CD4-positive, CD25-positive, alpha-beta regulatory T cell (primary cell): ENCODE data around the gene IFNA17. TPM values are rescaled to one million over a fixed set of nuclear protein-coding genes. Genes with fewer than 3 reads are reported as not detected.
A peak's percentile ranks its signal among the peaks of the same experiment; 100 is the strongest.
"Not testable (repeated sequence)": the region's sequence is repeated elsewhere in the genome, so short reads cannot be mapped to it uniquely, and the experiment has no call there.

Source experiments
- ATAC-seq, 2 donors: fragments of 150-1000 bp; cut with Tn5 transposase; one replicate each; pipeline ENCODE4 v1.10.0; 2021; ENCODE audit warnings: low read depth in 2 of 2, moderate number of reproducible peaks in 2 of 2, moderate library complexity in 1 of 2
- DNase-seq, 3 donors: peaks; one replicate each; pipeline versions ENCODE4 v3.0.0 to v3.0.0-alpha.2; 2012 to 2022; ENCODE audit warnings: mixed read lengths in 1 of 3
- H3K27ac ChIP-seq: one replicate; pipeline ENCODE4 v1.7.0; 2013; ENCODE audit warnings: mild to moderate bottlenecking, low read length; ENCODE audit not compliant: insufficient read depth, poor library complexity, severe bottlenecking
- H3K27me3 ChIP-seq: one replicate; pipeline ENCODE4 v1.7.0; 2013; ENCODE audit warnings: low read length; ENCODE audit not compliant: control insufficient read depth, insufficient read depth
- H3K36me3 ChIP-seq: one replicate; pipeline ENCODE4 v1.7.0; 2013; ENCODE audit warnings: mild to moderate bottlenecking, low read length, moderate library complexity; ENCODE audit not compliant: control insufficient read depth, insufficient read depth
- H3K4me1 ChIP-seq: 2 replicates; pipeline ENCODE4 v1.7.0; 2013; ENCODE audit warnings: mild to moderate bottlenecking, low read length; ENCODE audit not compliant: insufficient read depth, control insufficient read depth, poor library complexity, severe bottlenecking
- H3K4me3 ChIP-seq: one replicate; pipeline ENCODE4 v1.7.0; 2013; ENCODE audit warnings: low read depth, mild to moderate bottlenecking, low read length, moderate library complexity
- H3K9me3 ChIP-seq, 2 experiments: 1 replicate in 1 of 2; 2 replicates in 1 of 2; pipeline ENCODE4 v1.7.0; 2013; ENCODE audit warnings: low read length in 2 of 2, mild to moderate bottlenecking in 1 of 2, moderate library complexity in 1 of 2; ENCODE audit not compliant: control insufficient read depth in 2 of 2
- H3K27ac Mint-ChIP-seq, 3 donors: one replicate each; pipeline ENCODE4 v1.8.0; 2020 to 2022; ENCODE audit warnings: mild to moderate bottlenecking in 3 of 3, mixed read lengths in 3 of 3, moderate library complexity in 2 of 3
- H3K27me3 Mint-ChIP-seq: one replicate; pipeline ENCODE4 v1.8.0; 2022; ENCODE audit warnings: mild to moderate bottlenecking, mixed read lengths
- H3K36me3 Mint-ChIP-seq: one replicate; pipeline ENCODE4 v1.8.0; 2020; ENCODE audit warnings: mixed read lengths
- H3K4me1 Mint-ChIP-seq, 4 donors: one replicate each; pipeline ENCODE4 v1.8.0; 2020 to 2022; ENCODE audit warnings: mixed read lengths in 4 of 4, mild to moderate bottlenecking in 1 of 4
- H3K4me3 Mint-ChIP-seq, 4 donors: one replicate each; pipeline ENCODE4 v1.8.0; 2020 to 2022; ENCODE audit warnings: mild to moderate bottlenecking in 4 of 4, mixed read lengths in 4 of 4, moderate library complexity in 3 of 4
- H3K9me3 Mint-ChIP-seq, 7 donors: one replicate each; pipeline ENCODE4 v1.8.0; 2020 to 2022; ENCODE audit warnings: mixed read lengths in 7 of 7, mild to moderate bottlenecking in 3 of 7, moderate library complexity in 2 of 7
- polyA plus RNA-seq, 4 donors: library from polyadenylated mRNA; unstranded; fragments of 300-500 nt; fragmentation: Illumina TruSeq; gene quantifications; one replicate each; pipeline ENCODE4 v1.2.3, GENCODE V29; 2021
- total RNA-seq: library from RNA; stranded (reverse); gene quantifications from one replicate; pipeline ENCODE4 v1.2.3, GENCODE V29; 2022

IFNA17 gene
- total and polyA plus RNA-seq, 5 donors from 2014 or later, result not detected

DNA sequence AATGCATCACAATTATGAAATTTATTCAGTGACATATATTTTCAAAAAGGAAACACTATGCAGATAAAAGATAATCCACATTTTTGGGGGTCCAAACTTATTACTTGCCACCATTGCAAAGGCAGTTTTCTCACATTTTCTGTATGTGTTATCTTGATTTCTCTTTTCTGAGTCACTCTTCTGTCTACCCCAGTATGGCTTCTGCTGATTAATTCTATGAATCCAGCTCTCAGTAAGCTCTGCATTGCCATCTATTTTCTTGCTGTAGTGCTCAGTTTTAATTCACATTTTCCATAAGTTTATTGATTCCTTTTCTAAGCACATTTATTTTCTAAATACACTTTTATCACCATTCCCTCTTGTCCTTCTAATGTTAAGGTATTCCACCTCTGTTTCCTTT is 22.8 kb downstream of the IFNA17 start:
- Mint-ChIP-seq H3K27me3 (peaks cover 24% of the 10 kb centered on the region), H3K27ac (no peak overlapping the region), H3K36me3 (no peaks in the 10 kb centered on the region), H3K9me3 (peaks cover 0 to 3% (median 0%) of the 10 kb centered on the region in 7 donors), H3K4me1 (no peaks in the 10 kb centered on the region), H3K4me3 (no peak overlapping the region)
- H3K27ac ChIP-seq, result no peak overlapping the region
- H3K4me3 ChIP-seq, result no peak overlapping the region
- no peaks in the 10 kb centered on the region for H3K9me3 ChIP-seq
- H3K4me1 ChIP-seq, result no peaks in the 10 kb centered on the region
- H3K27me3 ChIP-seq, result peaks cover 2% of the 10 kb centered on the region
- no peak for DNase-seq
- H3K36me3 ChIP-seq, result no peaks in the 10 kb centered on the region
- ATAC-seq, result no peak

DNA sequence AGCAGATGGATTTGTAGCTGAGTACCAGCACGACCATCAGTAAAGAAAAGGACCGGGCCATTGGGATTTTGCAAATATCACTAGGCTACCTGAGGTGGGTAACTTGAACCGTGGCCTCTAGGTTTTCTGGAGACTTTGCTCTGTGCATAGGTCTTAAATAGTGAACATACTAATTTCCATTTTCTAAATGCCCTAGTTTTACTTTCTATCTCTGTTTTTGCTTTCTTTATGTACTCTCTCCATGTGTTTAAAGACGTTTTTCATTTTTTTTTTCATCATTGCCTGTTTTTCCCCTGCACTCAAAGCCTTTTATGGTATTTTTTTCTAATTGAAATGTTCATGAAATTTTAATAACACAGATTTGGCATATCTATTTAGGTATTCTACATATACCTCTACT is 25.9 kb downstream of the IFNA17 start, which contains the start of gene IFNA7:
IFNA7 (minus strand) TSS at position 101 of the 400 bp plus-strand sequence; CDS start at position 61, 40 bp downstream.
- H3K9me3 ChIP-seq, H3K36me3 ChIP-seq, H3K27me3 ChIP-seq, DNase-seq, H3K4me3 ChIP-seq, H3K27ac Mint-ChIP-seq, H3K4me1 Mint-ChIP-seq, H3K36me3 Mint-ChIP-seq, H3K4me1 ChIP-seq, H3K27ac ChIP-seq, H3K4me3 Mint-ChIP-seq, H3K9me3 Mint-ChIP-seq, ATAC-seq: not testable (repeated sequence)
- peaks cover 23% of the 10 kb centered on the region for H3K27me3 Mint-ChIP-seq

DNA sequence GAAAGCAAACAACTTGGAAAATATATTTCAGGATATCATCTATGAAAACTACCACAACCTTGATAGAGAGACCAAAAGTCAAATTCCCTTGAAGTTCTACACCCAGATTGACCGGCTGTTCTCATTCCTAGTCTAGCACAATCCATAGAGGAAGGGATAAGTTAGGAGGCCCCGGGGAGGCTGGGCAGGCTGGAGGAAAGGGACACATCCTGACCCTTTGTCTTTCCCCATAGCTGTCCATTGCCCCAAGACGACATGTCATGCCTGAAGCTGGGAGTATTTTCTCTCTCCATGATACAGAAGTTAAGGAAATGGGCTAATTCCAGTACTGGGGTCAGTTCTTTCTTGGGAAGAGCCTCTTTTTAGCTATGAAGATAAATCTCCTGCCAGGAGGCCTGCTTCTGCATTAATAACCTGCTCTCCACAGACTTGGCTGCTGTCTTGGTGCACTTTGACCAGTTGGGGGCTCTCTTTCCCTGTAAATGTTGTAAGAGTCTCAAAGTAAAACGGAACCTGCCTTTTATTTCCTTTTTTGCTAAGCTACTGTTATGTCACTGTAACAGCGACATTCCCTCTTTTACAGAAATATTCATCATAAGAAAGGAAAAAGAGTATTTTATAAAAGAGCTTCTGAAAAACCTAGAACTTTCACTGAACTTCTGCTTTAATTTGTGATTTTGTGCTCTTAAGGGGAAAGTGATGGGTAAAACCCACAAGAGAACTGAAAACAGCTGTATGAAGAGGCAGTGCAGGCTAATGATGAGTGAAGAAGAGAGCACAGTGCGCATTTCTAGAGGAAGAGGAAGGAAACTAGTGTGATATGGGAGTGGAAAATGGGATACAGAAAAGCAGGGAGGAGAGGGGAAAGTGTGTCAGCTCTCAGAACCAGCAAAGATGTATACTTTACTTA is 32.9 kb downstream of the IFNA17 start:
- H3K27me3 Mint-ChIP-seq, H3K4me3 ChIP-seq, H3K27me3 ChIP-seq, H3K9me3 ChIP-seq, H3K36me3 Mint-ChIP-seq, H3K9me3 Mint-ChIP-seq, H3K4me1 ChIP-seq, H3K4me1 Mint-ChIP-seq, H3K27ac ChIP-seq, H3K36me3 ChIP-seq: not testable (repeated sequence)
- DNase-seq (peak; percentile 4 to 39 (median 38)), ATAC-seq (peak; percentile 71 to 73)
- peak overlapping the region in 2 of 3 donors; percentile 15 to 39 for H3K27ac Mint-ChIP-seq
- peak overlapping the region in 3 of 4 donors; percentile 5 to 72 (median 27) for H3K4me3 Mint-ChIP-seq

DNA sequence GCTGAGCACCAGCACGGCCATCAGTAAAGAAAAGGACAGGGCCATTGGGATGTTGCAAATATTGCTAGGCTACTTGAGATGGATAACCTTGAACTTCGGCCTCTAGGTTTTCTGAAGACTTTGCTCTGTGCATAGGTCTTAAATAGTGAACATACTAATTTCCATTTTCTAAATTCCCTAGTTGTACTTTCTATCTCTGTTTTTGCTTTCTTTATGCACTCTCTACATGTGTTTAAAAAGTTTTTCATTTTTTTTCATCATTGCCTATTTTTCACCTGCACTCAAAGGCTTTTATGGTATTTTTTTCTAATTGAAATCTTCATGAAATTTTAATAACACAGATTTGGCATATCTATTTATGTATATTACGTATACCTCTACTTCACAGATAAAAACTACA is 40.5 kb downstream of the IFNA17 start, which contains the start of gene IFNA4:
IFNA4 (minus strand) TSS at position 101 of the 400 bp plus-strand sequence; CDS start at position 45, 56 bp downstream.
- H3K27ac Mint-ChIP-seq, H3K4me1 Mint-ChIP-seq, H3K9me3 Mint-ChIP-seq, ATAC-seq, H3K4me3 ChIP-seq, H3K36me3 Mint-ChIP-seq, H3K4me3 Mint-ChIP-seq, H3K36me3 ChIP-seq, H3K4me1 ChIP-seq, H3K27ac ChIP-seq, DNase-seq, H3K9me3 ChIP-seq, H3K27me3 ChIP-seq: not testable (repeated sequence)
- peaks cover 14% of the 10 kb centered on the region for H3K27me3 Mint-ChIP-seq

DNA sequence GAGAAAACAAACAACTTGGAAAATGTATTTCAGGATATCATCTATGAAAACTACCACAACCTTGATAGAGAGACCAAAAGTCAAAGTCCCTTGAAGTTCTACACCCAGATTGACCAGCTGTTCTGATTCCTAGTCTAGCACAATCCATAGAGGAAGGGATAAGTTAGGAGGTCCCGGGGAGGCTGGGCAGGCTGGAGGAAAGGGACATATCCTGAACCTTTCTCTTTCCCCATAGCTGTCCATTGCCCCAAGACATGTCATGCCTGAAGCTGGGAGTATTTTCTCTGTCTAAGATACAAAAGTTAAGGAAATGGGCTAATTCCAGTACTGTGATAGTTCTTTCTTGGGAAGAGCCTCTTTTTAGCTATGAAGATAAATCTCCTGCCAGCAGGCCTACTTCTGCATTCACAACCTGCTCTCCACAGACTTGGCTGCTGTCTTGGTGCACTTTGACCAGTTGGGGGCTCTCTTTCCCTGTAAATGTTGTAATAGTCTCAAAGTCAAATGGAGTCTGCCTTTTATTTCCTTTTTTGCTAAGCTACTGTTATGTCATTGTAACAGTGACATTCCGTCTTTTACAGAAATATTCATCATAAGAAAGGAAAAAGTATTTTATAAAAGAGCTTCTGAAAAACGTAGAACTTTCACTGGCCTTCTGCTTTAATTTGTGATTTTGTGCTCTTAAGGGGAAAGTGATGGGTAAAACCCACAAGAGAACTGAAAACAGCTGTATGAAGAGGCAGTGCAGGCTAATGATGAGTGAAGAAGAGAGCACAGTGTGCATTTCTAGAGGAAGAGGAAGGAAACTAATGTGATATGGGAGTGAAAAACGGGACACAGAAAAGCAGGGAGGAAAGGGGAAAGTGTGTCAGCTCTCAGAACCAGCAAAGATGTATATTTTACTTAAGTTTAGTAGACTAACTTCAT is 44.9 kb downstream of the IFNA17 start:
- not testable (repeated sequence) for H3K27ac Mint-ChIP-seq, H3K27me3 Mint-ChIP-seq, H3K4me1 ChIP-seq, H3K27me3 ChIP-seq, H3K4me3 Mint-ChIP-seq, H3K9me3 ChIP-seq, H3K27ac ChIP-seq, H3K4me3 ChIP-seq, H3K36me3 ChIP-seq, H3K9me3 Mint-ChIP-seq, H3K36me3 Mint-ChIP-seq, H3K4me1 Mint-ChIP-seq
- peak; percentile 59 to 73 for ATAC-seq
- peak in 2 of 3 donors; percentile 5 to 41 for DNase-seq

Other genes with a start within 250 kb of the IFNA17 start
- 12.0 TPM for gene HACD4, start 196.6 kb downstream of the IFNA17 start, total RNA-seq
- 10 to 100 TPM in 1 of 4 donors, 1 to 10 TPM in 3; 8.2 to 11.9 (median 9.4) TPM for gene HACD4, start 196.6 kb downstream of the IFNA17 start, polyA plus RNA-seq
- not detected for gene IFNB1, start 150.3 kb downstream of the IFNA17 start, total RNA-seq
- gene IFNB1, start 150.3 kb downstream of the IFNA17 start, polyA plus RNA-seq, result not detected
- gene IFNW1, start 86.4 kb downstream of the IFNA17 start, total RNA-seq, result not detected
- not detected for gene IFNW1, start 86.4 kb downstream of the IFNA17 start, polyA plus RNA-seq
- not detected for gene IFNA21, start 61.6 kb downstream of the IFNA17 start, total RNA-seq
- not detected for gene IFNA21, start 61.6 kb downstream of the IFNA17 start, polyA plus RNA-seq
- gene IFNA4, start 40.6 kb downstream of the IFNA17 start, total RNA-seq, result not detected
- gene IFNA4, start 40.6 kb downstream of the IFNA17 start, polyA plus RNA-seq, result not detected
- not detected for gene IFNA7, start 26.0 kb downstream of the IFNA17 start, total RNA-seq
- gene IFNA7, start 26.0 kb downstream of the IFNA17 start, polyA plus RNA-seq, result not detected
- gene IFNA10, start 21.1 kb downstream of the IFNA17 start, total RNA-seq, result not detected
- not detected for gene IFNA10, start 21.1 kb downstream of the IFNA17 start, polyA plus RNA-seq
- gene IFNA16, start 10.9 kb downstream of the IFNA17 start, total RNA-seq, result not detected
- gene IFNA16, start 10.9 kb downstream of the IFNA17 start, polyA plus RNA-seq, result not detected
- not detected for gene IFNA14, start 11.8 kb upstream of the IFNA17 start, total RNA-seq
- gene IFNA14, start 11.8 kb upstream of the IFNA17 start, polyA plus RNA-seq, result not detected
- gene IFNA5, start 77.1 kb upstream of the IFNA17 start, total RNA-seq, result not detected
- gene IFNA5, start 77.1 kb upstream of the IFNA17 start, polyA plus RNA-seq, result not detected
- 13.4 TPM for gene KLHL9, start 107.2 kb upstream of the IFNA17 start, total RNA-seq
- 10 to 100 TPM in 3 of 4 donors, 1 to 10 TPM in 1; 9.5 to 19.2 (median 15.9) TPM for gene KLHL9, start 107.2 kb upstream of the IFNA17 start, polyA plus RNA-seq
- not detected for gene IFNA6, start 122.7 kb upstream of the IFNA17 start, total RNA-seq
- not detected for gene IFNA6, start 122.7 kb upstream of the IFNA17 start, polyA plus RNA-seq
- not detected for gene IFNA13, start 139.8 kb upstream of the IFNA17 start, total RNA-seq
- gene IFNA13, start 139.8 kb upstream of the IFNA17 start, polyA plus RNA-seq, result not detected
- not detected for gene IFNA2, start 157.2 kb upstream of the IFNA17 start, total RNA-seq
- gene IFNA2, start 157.2 kb upstream of the IFNA17 start, polyA plus RNA-seq, result not detected
- not detected for gene IFNA8, start 180.9 kb upstream of the IFNA17 start, total RNA-seq
- gene IFNA8, start 180.9 kb upstream of the IFNA17 start, polyA plus RNA-seq, result not detected
- gene IFNA1, start 212.2 kb upstream of the IFNA17 start, total RNA-seq, result not detected
- not detected for gene IFNA1, start 212.2 kb upstream of the IFNA17 start, polyA plus RNA-seq